GM12878 (cell line): ENCODE measurements around the gene CTSK. TPM values are rescaled to one million over a fixed set of nuclear protein-coding genes. Genes with fewer than 3 reads are reported as not detected.

Experiments
- ATAC-seq: fragments of 200-7000 bp; cut with Tn5 transposase; 3 replicates; pipeline ENCODE4 v1.9.1; 2020; ENCODE audit warnings: mild to moderate bottlenecking, moderate library complexity
- BruUV-seq: library from RNA; stranded (reverse); fragments of 400-500 nt; replicated peaks from 2 replicates; lab custom pipeline; 2021; lab: Mats Ljungman, UMichigan
- CTCF ChIA-PET: fragments of 300-600 bp; sonication (Branson Sonifier 250); formaldehyde crosslinking; extraction: SDS; loops from one replicate; lab custom pipeline; 2021; ENCODE audit warnings: inconsistent platforms; lab: Yijun Ruan, JAX
- POLR2A ChIA-PET: fragments of 350-600 bp; formaldehyde crosslinking; extraction: SDS; loops from one replicate; lab custom pipeline; 2021; ENCODE audit warnings: inconsistent platforms; lab: Charles Lee
- RAD21 ChIA-PET: fragments of 300-600 bp; sonication (Branson Sonifier 250); formaldehyde crosslinking; loops from one replicate; lab custom pipeline; 2023; ENCODE audit warnings: antibody characterized with exemption; ENCODE audit not compliant: unreplicated experiment; lab: Charles Lee
- SMC1A ChIA-PET: fragments of 300-600 bp; sonication (Branson Sonifier 250); formaldehyde crosslinking; loops from one replicate; lab custom pipeline; 2023; ENCODE audit not compliant: unreplicated experiment, uncharacterized antibody; lab: Charles Lee
- DNase-seq: peaks from one replicate; pipeline ENCODE4 v3.0.0-alpha.2; 2011; ENCODE audit warnings: low read depth, low spot score
- FAIRE-seq: peaks from 3 replicates; lab custom pipeline; 2011; peaks lifted over from hg19 to GRCh38; lab: Jason Lieb, UNC
- H2AFZ ChIP-seq: 2 replicates; pipeline ENCODE4 v1.6.0; 2011; ENCODE audit warnings: low read depth, low read length, control low read depth; ENCODE audit not compliant: control insufficient read depth
- H3K27ac ChIP-seq: 2 replicates; pipeline ENCODE4 v1.5.1; 2011; ENCODE audit warnings: control low read depth; ENCODE audit not compliant: control insufficient read depth, insufficient read depth
- H3K27me3 ChIP-seq, 2 experiments: replicated peaks in 1 of 2; 2 replicates each; pipeline versions ENCODE4 v1.6.0 to v1.6.1; 2011; ENCODE audit warnings: low read length in 1 of 2; ENCODE audit not compliant: control insufficient read depth in 2 of 2, insufficient read depth in 2 of 2
- H3K36me3 ChIP-seq, 2 experiments: 2 replicates each; pipeline ENCODE4 v1.5.1; 2011; ENCODE audit warnings: low read length in 1 of 2; ENCODE audit not compliant: control insufficient read depth in 2 of 2, insufficient read depth in 2 of 2
- H3K4me1 ChIP-seq: 2 replicates; pipeline ENCODE4 v1.6.1; 2011; ENCODE audit warnings: mild to moderate bottlenecking, low read length, moderate library complexity, mixed read lengths; ENCODE audit not compliant: control insufficient read depth, insufficient read depth
- H3K4me2 ChIP-seq: 2 replicates; pipeline ENCODE4 v1.6.0; 2011; ENCODE audit warnings: control low read depth; ENCODE audit not compliant: control insufficient read depth, insufficient read depth
- H3K4me3 ChIP-seq: fragments of 200-600 bp; sonication (generic); 2 replicates; pipeline ENCODE4 v1.5.1; 2016
- H3K79me2 ChIP-seq: 2 replicates; pipeline ENCODE4 v1.6.0; 2011; ENCODE audit warnings: low read length; ENCODE audit not compliant: control insufficient read depth, insufficient read depth
- H3K9ac ChIP-seq: 2 replicates; pipeline ENCODE4 v1.8.0; 2011; ENCODE audit warnings: low read length, control low read depth, mixed read lengths; ENCODE audit not compliant: control insufficient read depth, insufficient read depth
- H3K9me3 ChIP-seq: replicated peaks from 3 replicates; pipeline ENCODE4 v1.5.1; 2011; ENCODE audit warnings: mild to moderate bottlenecking, low read length; ENCODE audit not compliant: control insufficient read depth, insufficient read depth
- H4K20me1 ChIP-seq: 2 replicates; pipeline ENCODE4 v1.6.0; 2011; ENCODE audit not compliant: control insufficient read depth, insufficient read depth
- ASH2L ChIP-seq: fragments of 300-600, 200-600 bp; sonication (generic); IDR thresholded peaks from 2 replicates; pipeline ENCODE4 v1.6.1; 2017; ENCODE audit warnings: low read depth, mild to moderate bottlenecking, borderline replicate concordance
- CBX5 ChIP-seq: sonication (generic); IDR thresholded peaks from 2 replicates; pipeline ENCODE4 v1.6.1; 2016; ENCODE audit warnings: low read depth, moderate library complexity, mild to moderate bottlenecking, inconsistent platforms
- FOS ChIP-seq: IDR thresholded peaks from 3 replicates; pipeline ENCODE4 v1.6.1; 2011; ENCODE audit warnings: borderline replicate concordance; ENCODE audit not compliant: insufficient read length; ENCODE audit errors: extremely low read depth
- HDAC6 ChIP-seq: fragments of 200-600 bp; sonication (generic); IDR thresholded peaks from one replicate; pipeline ENCODE4 v1.8.0; 2017; ENCODE audit warnings: antibody characterized with exemption; ENCODE audit not compliant: unreplicated experiment
- IKZF2 ChIP-seq, 2 experiments: fragments of 450-650 bp; IDR thresholded peaks; 2 replicates each; pipeline ENCODE4 v1.6.1; 2017; ENCODE audit warnings: mild to moderate bottlenecking in 2 of 2, moderate library complexity in 2 of 2
- POLR2AphosphoS5 ChIP-seq: IDR thresholded peaks from 2 replicates; pipeline ENCODE4 v1.6.1; 2011; ENCODE audit warnings: mild to moderate bottlenecking, low read length, inconsistent platforms
- RUNX3 ChIP-seq: IDR thresholded peaks from 2 replicates; pipeline ENCODE4 v1.6.1; 2012; ENCODE audit warnings: low read length, inconsistent platforms
- SPI1 ChIP-seq: IDR thresholded peaks from 2 replicates; pipeline ENCODE4 v1.6.1; 2011; ENCODE audit warnings: low read depth, mild to moderate bottlenecking, low read length, moderate library complexity, borderline replicate concordance; ENCODE audit not compliant: insufficient read depth
- SUPT20H ChIP-seq: IDR thresholded peaks from 2 replicates; pipeline ENCODE4 v1.6.1; 2011; ENCODE audit warnings: low read depth, mild to moderate bottlenecking, low read length, moderate library complexity, borderline replicate concordance; ENCODE audit not compliant: control insufficient read depth
- TCF7 ChIP-seq: IDR thresholded peaks from 2 replicates; pipeline ENCODE4 v1.6.1; 2014; ENCODE audit warnings: antibody characterized with exemption, borderline replicate concordance
- YY1 ChIP-seq: IDR thresholded peaks from 2 replicates; pipeline ENCODE4 v1.6.1; 2011; ENCODE audit warnings: low read depth, mild to moderate bottlenecking, low read length
- WGBS: methylation state at CpG from one replicate; pipeline ENCODE4 v1.1.6; 2016; ENCODE audit warnings: low lambda C conversion rate; ENCODE audit not compliant: insufficient replicate concordance, insufficient coverage; ENCODE audit errors: missing lambda C conversion rate; 5-methylcytosine and 5-hydroxymethylcytosine counted together
- in situ Hi-C: fragments of 300-500 bp; cut with MboI; formaldehyde crosslinking; loops from 9 replicates; pipeline ENCODE4 v1.14.3; 2018; ENCODE audit warnings: mixed read lengths
- intact Hi-C: fragments of 100-400 bp; cut with micrococcal nuclease; formaldehyde crosslinking; loops from one replicate; pipeline ENCODE4 v1.14.2; 2022; ENCODE audit not compliant: unreplicated experiment
- polyA plus RNA-seq, 11 experiments: library from polyadenylated mRNA; depleted of rRNA in 4 of 11; unstranded in 6 of 11; stranded (reverse) in 5 of 11; fragments of >200 nt; fragmentation: Nextera tagmentation in 4 of 11; fragmentation: Illumina TruSeq in 1 of 11; extraction: Ambion mirVana in 4 of 11; extraction: Trizol in 1 of 11; gene quantifications; 1 replicate in 1 of 11; 2 replicates in 10 of 11; pipeline versions ENCODE4 v1.2.1 to v1.2.3, GENCODE V29; 2011 to 2016; ENCODE audit warnings: inconsistent platforms in 2 of 11, missing spikeins in 2 of 11, low read depth in 1 of 11
- total RNA-seq, 4 experiments: library from RNA; depleted of rRNA in 3 of 4; stranded (reverse); fragments of >200 nt in 3 of 4; fragmentation: Illumina TruSeq in 1 of 4; extraction: Trizol in 1 of 4; gene quantifications; 2 replicates each; pipeline versions ENCODE4 v1.2.1 to v1.2.3, GENCODE V29; 2013 to 2021
- TF ChIP-seq, protein P1 (sequence below): IDR thresholded peaks from 2 replicates; pipeline ENCODE4 v1.6.1; 2011; ENCODE audit warnings: low read depth, mild to moderate bottlenecking, low read length, moderate library complexity, borderline replicate concordance; ENCODE audit errors: extremely low read depth
- TF ChIP-seq, protein P2 (sequence below): IDR thresholded peaks from 2 replicates; pipeline ENCODE4 v1.6.1; 2012; ENCODE audit warnings: low read depth, low read length, improper control_type of control experiment
- TF ChIP-seq, protein P3 (sequence below): fragments of 450-650 bp; formaldehyde crosslinking; IDR thresholded peaks from 2 replicates; pipeline ENCODE4 v1.4.0; 2022; ENCODE audit warnings: mild to moderate bottlenecking, moderate library complexity
- TF ChIP-seq, protein P4 (sequence below): fragments of 450-650 bp; IDR thresholded peaks from 2 replicates; pipeline ENCODE4 v1.6.1; 2017; ENCODE audit warnings: low read depth, mild to moderate bottlenecking, moderate library complexity

Gene CTSK
- total and polyA plus RNA-seq, 10 of the 15 experiments (the other 5 are each of a cell fraction or from before 2014, with no cell fraction given) = 0.40 to 3.1 (median 0.83) TPM

DNA sequence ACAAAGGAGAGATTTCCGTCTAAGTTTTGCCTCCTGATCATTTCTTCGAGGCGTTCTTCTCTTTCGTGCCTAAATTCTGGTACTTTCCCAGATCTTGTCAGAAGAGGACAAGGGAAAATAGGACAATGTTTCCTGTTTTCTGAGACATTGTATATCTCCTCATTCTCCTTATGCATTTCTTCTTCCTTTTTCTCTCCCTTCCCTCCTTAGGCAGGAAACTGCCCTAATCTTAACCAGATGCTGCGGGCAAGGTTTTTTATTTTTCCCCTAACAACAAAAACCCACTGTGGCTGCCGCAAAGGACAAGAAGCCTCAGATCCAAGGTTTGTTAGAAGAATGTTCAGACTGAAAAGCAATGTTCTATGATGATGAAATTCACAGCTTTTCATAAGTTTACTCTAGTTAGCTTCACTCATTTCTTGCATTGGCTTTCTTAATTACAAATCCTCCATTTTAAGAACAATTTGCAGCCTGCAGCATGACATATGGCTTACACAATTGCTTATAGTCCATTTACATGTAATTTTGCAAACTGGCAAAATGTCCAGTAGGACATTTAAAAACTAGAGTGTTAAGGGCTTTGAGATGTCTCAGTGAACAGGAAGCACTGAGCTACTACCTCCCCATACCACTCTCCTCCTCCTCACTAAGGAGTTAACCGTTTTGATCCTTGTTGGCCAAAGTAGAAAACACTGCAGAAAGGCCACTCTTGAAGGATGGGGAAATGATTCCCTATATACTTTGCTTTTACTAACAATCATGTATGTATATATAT, 624 bp downstream of the CTSK start:
- no peaks in the 10 kb centered on the region for H3K36me3 ChIP-seq
- ChIA-PET SMC1A (interaction anchor here (0.7 to 1.4 kb wide), 3 partner anchors 13 to 247 kb away, joined by 3 to 5 read pairs (median 3); no protein-coding TSS in a partner anchor), POLR2A (no interaction called here), CTCF (interaction anchor here (1.7 to 1.9 kb wide), 2 partner anchors 8 to 43 kb away, joined by 5 read pairs; no protein-coding TSS in a partner anchor), RAD21 (interaction anchor here (1.2 kb wide), 1 partner anchor 247 kb away, joined by 4 read pairs; no protein-coding TSS in a partner anchor)
- intact Hi-C loops (no loop called here), in situ Hi-C loops (no loop called here)
- DNase-seq = no peak
- no TSS peak for BruUV-seq
- H3K27me3 ChIP-seq = no peaks in the 10 kb centered on the region
- no peaks in the 10 kb centered on the region for H3K9me3 ChIP-seq
- H3K4me2 ChIP-seq = no peak overlapping the region
- no peaks in the 10 kb centered on the region for H4K20me1 ChIP-seq
- H2AFZ ChIP-seq = no peak overlapping the region
- no peaks in the 10 kb centered on the region for H3K79me2 ChIP-seq
- FAIRE-seq = peak; percentile 31
- no peak overlapping the region for H3K27ac ChIP-seq
- H3K4me3 ChIP-seq = no peak overlapping the region
- WGBS = 76% methylated on average over 7 of the region's 7 CpGs
- no peak overlapping the region for H3K9ac ChIP-seq
- no peaks in the 10 kb centered on the region for H3K4me1 ChIP-seq
- no peak for ATAC-seq
- no peak for TF ChIP-seq CBX5
- no peak for TF ChIP-seq ASH2L
- TF ChIP-seq, protein P1, sequence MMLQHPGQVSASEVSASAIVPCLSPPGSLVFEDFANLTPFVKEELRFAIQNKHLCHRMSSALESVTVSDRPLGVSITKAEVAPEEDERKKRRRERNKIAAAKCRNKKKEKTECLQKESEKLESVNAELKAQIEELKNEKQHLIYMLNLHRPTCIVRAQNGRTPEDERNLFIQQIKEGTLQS = no peak
- TF ChIP-seq, protein P2, sequence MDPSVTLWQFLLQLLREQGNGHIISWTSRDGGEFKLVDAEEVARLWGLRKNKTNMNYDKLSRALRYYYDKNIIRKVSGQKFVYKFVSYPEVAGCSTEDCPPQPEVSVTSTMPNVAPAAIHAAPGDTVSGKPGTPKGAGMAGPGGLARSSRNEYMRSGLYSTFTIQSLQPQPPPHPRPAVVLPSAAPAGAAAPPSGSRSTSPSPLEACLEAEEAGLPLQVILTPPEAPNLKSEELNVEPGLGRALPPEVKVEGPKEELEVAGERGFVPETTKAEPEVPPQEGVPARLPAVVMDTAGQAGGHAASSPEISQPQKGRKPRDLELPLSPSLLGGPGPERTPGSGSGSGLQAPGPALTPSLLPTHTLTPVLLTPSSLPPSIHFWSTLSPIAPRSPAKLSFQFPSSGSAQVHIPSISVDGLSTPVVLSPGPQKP = no peak
- TF ChIP-seq RUNX3 = no peak
- no peak for TF ChIP-seq IKZF2 (IDR thresholded peaks at IDR 0.05)
- TF ChIP-seq HDAC6 = no peak
- no peak for TF ChIP-seq POLR2AphosphoS5
- TF ChIP-seq TCF7 = no peak
- TF ChIP-seq SUPT20H = no peak
- TF ChIP-seq FOS = no peak
- no peak for TF ChIP-seq SPI1
- TF ChIP-seq, protein P3, sequence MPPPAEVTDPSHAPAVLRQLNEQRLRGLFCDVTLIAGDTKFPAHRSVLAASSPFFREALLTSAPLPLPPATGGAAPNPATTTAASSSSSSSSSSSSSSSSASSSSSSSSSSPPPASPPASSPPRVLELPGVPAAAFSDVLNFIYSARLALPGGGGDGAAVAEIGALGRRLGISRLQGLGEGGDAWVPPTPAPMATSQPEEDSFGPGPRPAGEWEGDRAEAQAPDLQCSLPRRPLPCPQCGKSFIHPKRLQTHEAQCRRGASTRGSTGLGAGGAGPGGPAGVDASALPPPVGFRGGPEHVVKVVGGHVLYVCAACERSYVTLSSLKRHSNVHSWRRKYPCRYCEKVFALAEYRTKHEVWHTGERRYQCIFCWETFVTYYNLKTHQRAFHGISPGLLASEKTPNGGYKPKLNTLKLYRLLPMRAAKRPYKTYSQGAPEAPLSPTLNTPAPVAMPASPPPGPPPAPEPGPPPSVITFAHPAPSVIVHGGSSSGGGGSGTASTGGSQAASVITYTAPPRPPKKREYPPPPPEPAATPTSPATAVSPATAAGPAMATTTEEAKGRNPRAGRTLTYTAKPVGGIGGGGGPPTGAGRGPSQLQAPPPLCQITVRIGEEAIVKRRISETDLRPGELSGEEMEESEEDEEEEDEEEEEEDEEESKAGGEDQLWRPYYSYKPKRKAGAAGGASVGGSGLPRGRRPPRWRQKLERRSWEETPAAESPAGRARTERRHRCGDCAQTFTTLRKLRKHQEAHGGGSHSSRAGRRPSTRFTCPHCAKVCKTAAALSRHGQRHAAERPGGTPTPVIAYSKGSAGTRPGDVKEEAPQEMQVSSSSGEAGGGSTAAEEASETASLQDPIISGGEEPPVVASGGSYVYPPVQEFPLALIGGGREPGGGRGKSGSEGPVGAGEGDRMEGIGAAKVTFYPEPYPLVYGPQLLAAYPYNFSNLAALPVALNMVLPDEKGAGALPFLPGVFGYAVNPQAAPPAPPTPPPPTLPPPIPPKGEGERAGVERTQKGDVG (CRISPR knock-in tag) = no peak
- TF ChIP-seq, protein P4, sequence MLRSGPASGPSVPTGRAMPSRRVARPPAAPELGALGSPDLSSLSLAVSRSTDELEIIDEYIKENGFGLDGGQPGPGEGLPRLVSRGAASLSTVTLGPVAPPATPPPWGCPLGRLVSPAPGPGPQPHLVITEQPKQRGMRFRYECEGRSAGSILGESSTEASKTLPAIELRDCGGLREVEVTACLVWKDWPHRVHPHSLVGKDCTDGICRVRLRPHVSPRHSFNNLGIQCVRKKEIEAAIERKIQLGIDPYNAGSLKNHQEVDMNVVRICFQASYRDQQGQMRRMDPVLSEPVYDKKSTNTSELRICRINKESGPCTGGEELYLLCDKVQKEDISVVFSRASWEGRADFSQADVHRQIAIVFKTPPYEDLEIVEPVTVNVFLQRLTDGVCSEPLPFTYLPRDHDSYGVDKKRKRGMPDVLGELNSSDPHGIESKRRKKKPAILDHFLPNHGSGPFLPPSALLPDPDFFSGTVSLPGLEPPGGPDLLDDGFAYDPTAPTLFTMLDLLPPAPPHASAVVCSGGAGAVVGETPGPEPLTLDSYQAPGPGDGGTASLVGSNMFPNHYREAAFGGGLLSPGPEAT = no peak
- no peak for TF ChIP-seq YY1
